WI38 (cell line): Measurements from ENCODE around the gene ANKRD30A.

ENCODE experiments used
- H3K4me3 ChIP-seq: 2 replicates; pipeline ENCODE4 v1.5.1; 2011; ENCODE audit warnings: low read depth, mild to moderate bottlenecking, control low read depth, low read length
- CTCF ChIP-seq: IDR thresholded peaks from 2 replicates; pipeline ENCODE4 v1.5.1; 2012; ENCODE audit warnings: low read depth, mild to moderate bottlenecking, control low read depth, low read length

ANKRD30A gene

GRCh38 chr10:37269554-37270256 lies 144.3 kb downstream of the ANKRD30A start:
- H3K4me3 ChIP-seq: no peak overlapping the region
- no peak for TF ChIP-seq CTCF

- TF ChIP-seq CTCF: no peak
- H3K4me3 ChIP-seq: no peak overlapping the region
These were observed 149.9 kb downstream of the ANKRD30A start for GRCh38 chr10:37275216-37275777.

- TF ChIP-seq CTCF: no peak
These were observed 159.7 kb downstream of the ANKRD30A start for GRCh38 chr10:37285063-37285462.

GRCh38 chr10:37289833-37290464 lies 164.6 kb downstream of the ANKRD30A start:
- no peak for TF ChIP-seq CTCF
- H3K4me3 ChIP-seq: no peak overlapping the region

More at GRCh38 chr10:37285063-37285462, 159.7 kb downstream of the ANKRD30A start:
- no peak overlapping the region for H3K4me3 ChIP-seq

GRCh38 chr10:37301271-37301670 lies 175.9 kb downstream of the ANKRD30A start:
- no peak overlapping the region for H3K4me3 ChIP-seq
- no peak for TF ChIP-seq CTCF

- no peak for TF ChIP-seq CTCF
- no peak overlapping the region for H3K4me3 ChIP-seq
These were observed 178.6 kb downstream of the ANKRD30A start for GRCh38 chr10:37304036-37304435.

GRCh38 chr10:37314350-37314749 lies 189.0 kb downstream of the ANKRD30A start:
- TF ChIP-seq CTCF: no peak
- H3K4me3 ChIP-seq: no peak overlapping the region
